CD4-positive, alpha-beta T cell treated with Interleukin-4 for 4 hours (primary cell): ENCODE results near the gene POLR1H.

Source experiments
- DNase-seq: peaks from one replicate; pipeline ENCODE4 v3.0.0-alpha.2; 2020

The POLR1H gene

GRCh38 chr6:30062471-30063178 lies 1.6 kb downstream of the POLR1H start:
- peak; percentile 62 for DNase-seq

- DNase-seq: no peak
Measured at GRCh38 chr6:30063315-30063714, 2.2 kb downstream of the POLR1H start.

- no peak for DNase-seq
Measured at GRCh38 chr6:30066082-30066481, 5.0 kb downstream of the POLR1H start.

DNA sequence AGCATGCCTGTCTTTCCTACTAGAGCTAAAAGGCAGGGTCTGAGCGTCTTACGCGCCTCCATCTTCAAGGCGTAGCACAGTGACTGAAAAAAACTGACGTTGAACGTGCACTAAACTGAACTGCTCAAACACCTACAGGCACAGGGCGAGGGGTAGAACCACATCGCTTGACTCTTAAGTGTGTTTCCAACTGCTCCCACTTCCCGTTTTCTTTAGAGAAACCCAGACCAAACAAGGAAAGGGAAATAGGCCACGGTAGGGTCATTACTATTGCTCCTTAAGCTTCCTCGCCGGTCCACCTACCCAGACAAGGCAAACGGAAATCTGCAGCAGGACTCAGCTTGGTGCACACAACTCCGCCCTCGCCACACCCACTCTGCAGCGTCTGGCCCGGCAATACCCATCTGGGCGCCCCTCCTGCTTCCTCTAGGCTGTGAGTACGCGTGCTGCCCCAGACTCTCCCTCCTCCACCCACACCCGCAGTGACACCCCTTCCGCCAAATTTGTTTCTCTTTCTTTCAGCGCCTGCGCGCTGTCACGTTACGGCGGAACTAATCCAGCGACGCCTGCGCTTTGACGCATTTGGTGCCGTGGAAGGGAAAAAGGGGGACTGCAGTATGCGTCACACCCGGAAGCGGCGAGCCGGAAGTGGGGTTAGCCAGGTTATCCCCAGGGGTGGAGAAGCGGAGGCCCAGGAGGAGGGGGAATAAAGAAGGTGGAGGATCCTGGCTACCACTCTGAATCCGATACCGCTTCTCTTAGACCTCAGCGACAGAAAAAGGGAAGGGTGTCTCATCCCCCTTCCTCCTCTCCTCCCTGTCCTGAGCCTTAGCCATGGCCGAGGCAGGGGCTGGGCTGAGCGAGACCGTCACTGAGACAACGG lies 5.8 kb downstream of the POLR1H start, which contains the start of gene PPP1R11:
PPP1R11 (plus strand) TSS at position 622 of the 883 bp plus-strand sequence; CDS start at position 835, 213 bp downstream.
- DNase-seq: peak; percentile 99

DNA sequence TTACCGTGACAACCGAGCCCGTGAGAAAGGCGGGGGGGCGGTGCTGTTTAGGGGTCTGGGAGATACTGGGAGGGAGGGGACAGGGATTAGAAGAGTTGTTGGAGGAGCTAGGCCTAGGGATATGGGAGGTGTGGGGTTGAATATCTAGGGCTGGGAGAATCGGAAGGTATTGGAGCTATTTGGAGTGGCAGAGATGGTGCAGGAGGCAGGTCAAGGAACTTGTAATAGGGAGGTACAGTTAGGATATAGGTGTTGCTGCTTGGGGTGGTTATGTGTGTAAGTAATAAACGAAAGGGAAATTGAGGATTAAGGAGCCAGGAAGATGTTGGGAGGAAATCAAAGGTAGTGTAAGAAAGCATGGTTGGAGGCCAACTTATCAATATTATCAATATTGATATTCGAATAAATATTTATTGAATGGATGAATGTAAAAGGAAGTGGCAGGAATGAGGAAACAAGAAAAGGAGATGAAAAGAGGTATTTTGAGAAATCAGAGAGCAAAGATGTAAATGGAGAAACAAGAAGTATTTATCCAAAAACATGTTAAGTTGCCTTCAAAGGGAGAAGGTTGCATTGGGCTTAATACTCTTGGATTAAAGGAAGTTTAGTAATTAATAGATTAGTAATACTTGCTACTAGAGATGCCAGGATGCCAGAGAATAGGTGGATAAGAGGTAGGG lies 6.5 kb downstream of the POLR1H start:
- no peak for DNase-seq

GRCh38 chr6:30071081-30071818 lies 10.2 kb downstream of the POLR1H start:
- DNase-seq: no peak

GRCh38 chr6:30071858-30072257 lies 10.8 kb downstream of the POLR1H start:
- no peak for DNase-seq

DNA sequence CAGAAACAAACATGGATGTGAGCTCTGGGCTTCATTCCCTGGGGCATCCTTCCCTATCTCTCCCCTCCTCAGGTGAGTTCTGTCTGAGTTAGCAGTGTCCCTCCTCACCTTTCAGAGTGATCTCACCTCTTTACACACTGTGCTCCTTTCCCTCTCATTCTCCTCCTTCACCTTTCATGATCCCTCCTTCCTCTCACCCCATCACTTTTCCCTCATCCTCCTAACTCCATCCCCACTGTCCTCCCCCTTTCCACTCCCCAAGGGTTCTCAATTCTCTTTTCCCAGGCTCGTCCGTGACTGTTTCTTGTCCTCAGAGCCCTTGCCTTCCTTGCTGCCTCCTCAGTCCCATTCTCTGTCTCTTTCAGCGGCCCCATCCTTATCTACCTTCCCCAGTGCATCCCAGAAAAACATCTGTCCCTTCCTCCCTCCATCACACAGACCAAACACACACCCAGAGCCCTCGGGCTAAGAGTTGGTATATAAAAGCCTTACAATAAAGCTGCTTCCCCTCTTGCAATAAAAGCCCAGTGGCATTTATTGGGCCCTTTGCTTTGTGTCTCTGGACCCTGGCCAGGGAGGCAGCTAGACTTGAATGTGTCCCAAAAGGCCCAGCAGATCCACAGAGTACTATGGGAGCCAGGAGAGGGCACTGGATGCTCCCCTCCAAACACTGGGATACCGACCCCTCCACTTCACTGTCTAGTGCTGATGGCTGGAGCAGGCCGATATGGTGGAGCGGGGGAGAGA lies 12.6 kb downstream of the POLR1H start:
- DNase-seq: no peak

DNA sequence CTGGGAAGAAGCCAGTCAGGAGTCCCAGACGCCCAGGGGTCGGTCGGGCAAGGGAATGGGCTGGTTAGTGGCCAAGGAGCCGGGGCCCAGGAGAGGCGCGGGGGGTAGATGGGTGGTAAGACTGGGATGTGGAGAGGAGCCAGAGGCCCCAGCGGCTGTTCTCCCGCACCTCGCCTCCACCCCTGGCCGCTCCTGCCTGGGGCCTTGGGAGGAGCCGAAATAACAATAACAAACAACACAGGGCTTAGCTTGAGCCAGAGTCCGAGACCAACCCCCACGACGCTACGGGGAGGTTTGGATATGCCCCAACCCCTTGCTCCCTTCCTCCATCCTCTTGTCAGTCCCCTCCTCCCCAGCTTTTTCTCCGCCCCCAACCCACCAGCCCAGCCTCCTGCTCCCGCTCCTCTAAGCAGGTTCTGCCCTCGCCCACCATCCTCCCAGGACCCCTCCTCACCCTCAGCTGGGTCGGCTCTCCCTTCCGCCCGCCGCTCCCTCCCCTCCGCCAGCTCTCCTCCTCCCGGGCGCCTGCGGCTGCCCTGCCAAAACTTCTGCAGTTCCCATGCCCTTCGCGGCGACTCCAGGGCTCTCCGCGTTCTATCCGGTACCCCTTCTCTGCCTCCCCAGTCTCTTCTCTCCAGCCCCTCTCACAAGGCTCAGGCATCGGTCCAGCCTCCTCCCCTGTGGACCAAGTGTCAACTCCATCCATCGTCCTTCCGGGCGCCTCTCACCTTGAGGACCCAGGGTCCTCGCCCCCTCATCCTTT lies 13.4 kb downstream of the POLR1H start:
- DNase-seq: no peak

GRCh38 chr6:30075094-30075789 lies 14.2 kb downstream of the POLR1H start, which contains the start of gene RNF39:
TSS of gene RNF39 (minus strand) at chr6:30075769. CDS start at chr6:30075585, 184 bp downstream.
- no peak for DNase-seq

DNA sequence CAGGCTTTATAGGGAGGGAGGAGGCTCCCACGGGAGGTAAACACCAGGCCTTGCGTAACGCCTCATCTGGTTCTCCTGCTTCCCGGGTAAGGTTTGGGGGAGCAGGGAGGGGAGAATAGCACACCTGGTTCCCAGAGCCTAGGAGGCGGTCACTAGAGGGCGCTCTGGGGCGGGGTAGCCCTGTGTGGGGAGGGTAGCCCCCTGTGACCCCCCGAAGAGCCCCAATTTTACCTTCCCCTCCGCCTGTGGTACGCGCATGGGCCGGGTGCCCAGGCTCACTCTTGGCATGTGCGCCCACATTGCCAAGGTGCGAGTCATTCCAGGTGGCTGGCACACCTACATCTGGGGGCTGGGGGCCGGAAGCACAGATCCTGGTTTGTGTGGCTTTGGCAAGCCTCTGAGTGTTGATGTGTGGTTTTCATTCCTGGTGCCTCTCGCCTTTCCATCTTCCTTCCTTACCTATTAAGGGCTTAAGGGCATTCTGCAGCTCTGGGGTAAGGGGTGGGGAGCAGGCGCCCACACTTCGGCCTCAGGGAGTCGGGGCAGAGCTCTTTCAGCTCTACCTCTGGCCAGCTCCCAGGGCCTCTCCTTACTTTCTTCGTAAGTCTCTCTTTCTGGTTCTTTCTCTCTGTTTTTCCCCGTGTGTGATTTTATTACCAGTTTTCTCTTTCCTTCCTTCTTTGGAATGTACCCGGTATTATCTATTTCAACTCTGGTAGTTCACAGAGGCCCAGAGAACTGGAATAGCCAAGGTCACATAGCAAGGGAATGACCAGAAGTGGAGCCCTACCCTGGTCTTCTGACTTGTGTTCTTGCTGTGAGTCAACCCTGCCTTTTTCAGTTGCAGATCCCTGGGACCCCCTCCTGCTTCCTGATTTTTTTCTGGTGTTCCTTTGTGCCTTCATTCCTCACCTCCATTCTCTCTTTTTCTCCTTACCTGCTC lies 15.0 kb downstream of the POLR1H start:
- DNase-seq: no peak

GRCh38 chr6:30077218-30077617 lies 16.2 kb downstream of the POLR1H start:
- no peak for DNase-seq

- no peak for DNase-seq
Measured at GRCh38 chr6:30087876-30088275, 26.8 kb downstream of the POLR1H start.

GRCh38 chr6:30091577-30092381 lies 30.7 kb downstream of the POLR1H start:
- no peak for DNase-seq

DNA sequence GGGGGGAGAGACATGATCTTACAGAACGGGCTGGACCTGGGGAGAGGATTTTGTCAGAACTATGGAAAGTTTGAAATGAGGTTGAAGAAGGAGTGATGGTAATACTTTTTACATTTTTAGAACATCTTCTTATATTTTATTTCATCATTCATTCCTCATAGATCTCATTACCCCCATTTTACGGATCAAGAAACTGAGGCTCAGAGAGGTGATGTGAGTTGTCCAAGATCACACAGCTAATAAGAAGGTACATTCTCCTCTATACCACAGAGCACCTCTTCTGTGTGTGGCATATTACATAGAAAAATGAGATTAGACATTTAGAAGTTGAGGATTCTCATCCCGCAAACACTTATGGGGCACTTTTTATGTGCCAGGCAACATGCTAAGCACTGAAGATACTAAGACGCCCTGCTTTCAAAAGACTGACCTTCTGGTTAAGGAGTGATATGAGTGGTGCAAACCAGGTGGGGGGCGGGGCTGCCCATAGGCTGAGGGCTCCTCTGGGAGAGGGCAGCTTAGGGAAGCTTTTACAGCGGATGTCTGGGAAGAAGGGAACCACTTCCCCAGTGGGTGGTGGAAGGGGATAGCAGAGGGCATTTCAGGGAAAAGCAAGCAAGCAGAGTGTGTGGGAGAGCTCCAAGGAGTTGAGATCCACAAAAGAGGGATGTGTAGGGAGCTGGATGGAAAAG lies 31.9 kb downstream of the POLR1H start:
- no peak for DNase-seq

- no peak for DNase-seq
Measured at GRCh38 chr6:30093951-30094661, 33.0 kb downstream of the POLR1H start.

DNA sequence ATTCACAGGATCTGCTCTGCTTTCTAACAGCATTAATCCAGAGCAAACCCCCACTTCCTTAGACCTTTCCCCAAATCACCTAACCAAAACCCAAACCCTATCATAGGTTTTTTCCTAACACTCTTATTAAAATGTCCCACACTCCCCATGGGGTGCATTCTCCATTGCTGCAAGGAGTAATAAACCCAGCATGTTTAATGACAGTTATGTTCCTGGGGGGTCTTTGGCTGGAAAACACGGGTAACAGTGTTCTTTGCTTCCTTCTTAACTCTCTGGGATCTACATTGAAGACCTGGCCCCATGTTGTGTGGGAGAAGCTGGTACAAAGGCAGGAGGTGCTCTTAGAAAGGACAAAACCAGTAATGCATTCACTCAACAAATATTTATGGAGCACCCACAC lies 35.8 kb downstream of the POLR1H start:
- DNase-seq: no peak
